ENCODE data around the gene TTC7B. TPM values are rescaled to one million over a fixed set of nuclear protein-coding genes. Genes with fewer than 3 reads are reported as not detected.

Gene TTC7B
- total RNA-seq, 1 experiment from 2014 or later: 9.6 TPM

DNA sequence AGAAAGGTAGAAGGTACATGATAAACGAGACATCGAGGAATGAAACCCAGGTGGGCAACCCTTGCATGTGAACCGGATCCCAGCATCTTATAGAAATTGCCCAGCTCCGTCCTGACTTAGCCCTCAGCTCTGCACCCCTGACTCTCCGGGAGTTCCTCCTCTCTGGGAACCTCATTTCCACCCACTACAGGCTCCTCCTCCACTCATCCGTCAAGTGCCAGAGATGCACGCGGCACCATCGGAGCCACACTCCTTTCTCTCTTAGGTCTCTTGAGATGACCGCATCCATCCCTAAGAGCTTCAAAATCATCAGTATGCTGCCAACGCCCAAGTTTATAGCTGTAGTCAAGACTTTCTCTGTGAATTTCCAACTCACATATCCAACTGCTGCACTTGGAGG lies 84.7 kb downstream of the TTC7B start:
- no peak for DNase-seq
- no peak overlapping the region for H3K27ac Mint-ChIP-seq (ENCODE audit: unreplicated experiment)
- TF ChIP-seq, protein P1, sequence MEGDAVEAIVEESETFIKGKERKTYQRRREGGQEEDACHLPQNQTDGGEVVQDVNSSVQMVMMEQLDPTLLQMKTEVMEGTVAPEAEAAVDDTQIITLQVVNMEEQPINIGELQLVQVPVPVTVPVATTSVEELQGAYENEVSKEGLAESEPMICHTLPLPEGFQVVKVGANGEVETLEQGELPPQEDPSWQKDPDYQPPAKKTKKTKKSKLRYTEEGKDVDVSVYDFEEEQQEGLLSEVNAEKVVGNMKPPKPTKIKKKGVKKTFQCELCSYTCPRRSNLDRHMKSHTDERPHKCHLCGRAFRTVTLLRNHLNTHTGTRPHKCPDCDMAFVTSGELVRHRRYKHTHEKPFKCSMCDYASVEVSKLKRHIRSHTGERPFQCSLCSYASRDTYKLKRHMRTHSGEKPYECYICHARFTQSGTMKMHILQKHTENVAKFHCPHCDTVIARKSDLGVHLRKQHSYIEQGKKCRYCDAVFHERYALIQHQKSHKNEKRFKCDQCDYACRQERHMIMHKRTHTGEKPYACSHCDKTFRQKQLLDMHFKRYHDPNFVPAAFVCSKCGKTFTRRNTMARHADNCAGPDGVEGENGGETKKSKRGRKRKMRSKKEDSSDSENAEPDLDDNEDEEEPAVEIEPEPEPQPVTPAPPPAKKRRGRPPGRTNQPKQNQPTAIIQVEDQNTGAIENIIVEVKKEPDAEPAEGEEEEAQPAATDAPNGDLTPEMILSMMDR (IDR thresholded peaks at IDR 0.05; ENCODE audit: unreplicated experiment): no peak
- H3K36me3 Mint-ChIP-seq (ENCODE audit: insufficient read depth, unreplicated experiment): no peaks in the 10 kb centered on the region
- intact Hi-C loops (cut with micrococcal nuclease; ENCODE audit: unreplicated experiment): no loop called here
- no peak overlapping the region for H3K4me3 Mint-ChIP-seq (ENCODE audit: low read depth, unreplicated experiment)
- BruUV-seq (replicated peaks): no TSS peak
- H3K4me1 Mint-ChIP-seq (ENCODE audit: low read depth, unreplicated experiment): peaks cover 7% of the 10 kb centered on the region
- no peaks in the 10 kb centered on the region for H3K9me3 Mint-ChIP-seq (ENCODE audit: low read depth, unreplicated experiment)
- CTCF ChIA-PET: no interaction called here
- H3K27me3 Mint-ChIP-seq (ENCODE audit: unreplicated experiment): no peaks in the 10 kb centered on the region

DNA sequence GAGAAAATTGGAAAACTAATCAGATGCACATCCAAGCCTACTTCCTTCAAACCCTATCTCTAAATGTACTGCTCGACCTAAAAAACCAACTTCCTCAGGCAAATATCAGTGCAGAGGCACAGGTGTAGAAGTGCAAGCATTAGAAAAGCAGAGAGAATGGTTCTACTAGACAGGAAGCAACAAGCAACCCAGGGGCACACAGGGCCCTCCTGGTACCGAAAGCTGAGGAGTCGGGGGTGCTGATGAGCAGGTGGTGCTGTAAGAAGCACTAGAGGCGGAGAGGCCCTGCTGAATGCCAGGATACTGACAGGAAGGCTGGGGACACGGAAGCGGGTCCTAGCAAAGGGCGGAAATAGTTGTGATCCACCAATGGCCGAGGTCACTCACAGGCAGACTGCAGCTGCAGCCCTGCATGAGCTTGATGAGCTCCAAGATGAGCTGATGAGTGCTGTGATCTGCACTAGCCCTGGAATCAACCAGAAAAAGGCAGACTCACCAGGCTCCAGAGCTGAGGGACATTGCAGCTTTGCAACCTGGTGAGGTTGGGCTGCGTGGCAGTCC lies 85.9 kb downstream of the TTC7B start:
- H3K36me3 Mint-ChIP-seq (ENCODE audit: insufficient read depth, unreplicated experiment): no peaks in the 10 kb centered on the region
- H3K4me3 Mint-ChIP-seq (ENCODE audit: low read depth, unreplicated experiment): no peak overlapping the region
- intact Hi-C loops (cut with micrococcal nuclease; ENCODE audit: unreplicated experiment): no loop called here
- CTCF ChIA-PET: no interaction called here
- H3K9me3 Mint-ChIP-seq (ENCODE audit: low read depth, unreplicated experiment): no peaks in the 10 kb centered on the region
- no TSS peak for BruUV-seq (replicated peaks)
- no peak overlapping the region for H3K27ac Mint-ChIP-seq (ENCODE audit: unreplicated experiment)
- H3K27me3 Mint-ChIP-seq (ENCODE audit: unreplicated experiment): no peaks in the 10 kb centered on the region
- DNase-seq: no peak
- H3K4me1 Mint-ChIP-seq (ENCODE audit: low read depth, unreplicated experiment): peaks cover 9% of the 10 kb centered on the region
- TF ChIP-seq, protein P1 (IDR thresholded peaks at IDR 0.05; ENCODE audit: unreplicated experiment): no peak

DNA sequence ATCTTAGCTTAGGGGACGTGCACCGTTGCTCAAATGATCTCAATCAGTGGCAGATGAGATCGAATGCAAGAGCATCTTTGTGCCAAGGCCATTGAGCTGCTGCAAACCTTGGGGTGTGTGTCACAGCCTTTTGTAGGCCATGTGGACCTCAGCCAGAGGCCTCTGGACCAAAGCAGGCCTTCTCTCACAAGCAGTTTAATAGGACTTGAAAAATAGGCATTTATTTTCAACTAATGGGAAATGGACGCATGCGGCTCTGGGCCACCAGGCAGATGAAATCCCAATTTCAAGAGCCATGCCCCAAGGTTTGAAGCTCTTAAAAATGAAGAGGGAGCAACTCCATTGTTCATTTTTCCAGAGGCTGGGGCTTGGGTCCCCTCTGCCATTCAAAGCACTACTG lies 87.3 kb downstream of the TTC7B start:
- Mint-ChIP-seq H3K4me3 (ENCODE audit: low read depth, unreplicated experiment) (no peak overlapping the region), H3K27ac (ENCODE audit: unreplicated experiment) (no peak overlapping the region), H3K9me3 (ENCODE audit: low read depth, unreplicated experiment) (no peaks in the 10 kb centered on the region), H3K27me3 (ENCODE audit: unreplicated experiment) (no peaks in the 10 kb centered on the region), H3K36me3 (ENCODE audit: insufficient read depth, unreplicated experiment) (no peaks in the 10 kb centered on the region), H3K4me1 (ENCODE audit: low read depth, unreplicated experiment) (peaks cover 9% of the 10 kb centered on the region)
- intact Hi-C loops (cut with micrococcal nuclease; ENCODE audit: unreplicated experiment): no loop called here
- BruUV-seq (replicated peaks): no TSS peak
- DNase-seq: no peak
- CTCF ChIA-PET: interaction anchor here (0.5 kb wide), 1 partner anchor 795 kb away, joined by 3 read pairs; no protein-coding TSS in a partner anchor
- TF ChIP-seq, protein P1 (IDR thresholded peaks at IDR 0.05; ENCODE audit: unreplicated experiment): no peak

- no peak for DNase-seq
- BruUV-seq (replicated peaks): no TSS peak
- no peaks in the 10 kb centered on the region for H3K36me3 Mint-ChIP-seq (ENCODE audit: insufficient read depth, unreplicated experiment)
- intact Hi-C loops (cut with micrococcal nuclease; ENCODE audit: unreplicated experiment): no loop called here
- peaks cover 9% of the 10 kb centered on the region for H3K4me1 Mint-ChIP-seq (ENCODE audit: low read depth, unreplicated experiment)
- no peaks in the 10 kb centered on the region for H3K27me3 Mint-ChIP-seq (ENCODE audit: unreplicated experiment)
- no peak overlapping the region for H3K27ac Mint-ChIP-seq (ENCODE audit: unreplicated experiment)
- CTCF ChIA-PET: interaction anchor here (0.6 to 1.0 kb wide), 3 partner anchors 9 to 176 kb away, joined by 3 to 6 read pairs (median 4); no protein-coding TSS in a partner anchor
- no peak overlapping the region for H3K4me3 Mint-ChIP-seq (ENCODE audit: low read depth, unreplicated experiment)
- TF ChIP-seq, protein P1 (IDR thresholded peaks at IDR 0.05; ENCODE audit: unreplicated experiment): no peak
- H3K9me3 Mint-ChIP-seq (ENCODE audit: low read depth, unreplicated experiment): no peaks in the 10 kb centered on the region
Observed at GRCh38 chr14:90727082-90727481, 89.1 kb downstream of the TTC7B start.

All from Calu3 (cell line).